Neural cell (in vitro differentiated cells): Measurements from ENCODE around the gene TTYH3. TPM values are rescaled to one million over a fixed set of nuclear protein-coding genes. Genes with fewer than 3 reads are reported as not detected.

Experiments
- H2AFZ ChIP-seq: fragments of 200-600, 300-800 bp; sonication (generic), shearing (Covaris generic); 2 replicates; pipeline ENCODE4 v1.6.0; 2014; ENCODE audit warnings: low read depth, mild to moderate bottlenecking, antibody characterized with exemption, low read length, moderate library complexity
- H3F3A ChIP-seq: fragments of 200-600 bp; shearing (Covaris generic); 2 replicates; pipeline ENCODE4 v1.6.1; 2016; ENCODE audit warnings: mild to moderate bottlenecking, moderate library complexity, mixed read lengths, antibody characterized with exemption, low read length; ENCODE audit not compliant: insufficient read depth, poor library complexity, severe bottlenecking
- H3K27ac ChIP-seq: fragments of 200-600, 300-800 bp; sonication (generic), shearing (Covaris generic); 2 replicates; pipeline ENCODE4 v1.5.1; 2014; ENCODE audit warnings: mild to moderate bottlenecking, low read length, moderate library complexity
- H3K27me3 ChIP-seq: fragments of 300-800, 200-600 bp; sonication (generic), shearing (Covaris generic); 2 replicates; pipeline ENCODE4 v1.6.0; 2014; ENCODE audit warnings: mild to moderate bottlenecking, low read depth, low read length, moderate library complexity; ENCODE audit not compliant: insufficient read depth
- H3K36me3 ChIP-seq: fragments of 300-800, 200-600 bp; sonication (generic), shearing (Covaris generic); 2 replicates; pipeline ENCODE4 v1.5.1; 2014; ENCODE audit warnings: mild to moderate bottlenecking, antibody characterized with exemption, low read length, moderate library complexity; ENCODE audit not compliant: insufficient read depth
- H3K4me2 ChIP-seq: fragments of 300-800, 200-600 bp; sonication (generic), shearing (Covaris generic); 2 replicates; pipeline ENCODE4 v1.6.0; 2014; ENCODE audit warnings: mild to moderate bottlenecking, low read length
- H3K4me3 ChIP-seq: fragments of 300-800, 200-600 bp; sonication (generic), shearing (Covaris generic); 2 replicates; pipeline ENCODE4 v1.5.1; 2014; ENCODE audit warnings: mild to moderate bottlenecking, low read length, moderate library complexity
- H3K79me2 ChIP-seq: fragments of 200-600 bp; shearing (Covaris generic); replicated peaks from 2 replicates; pipeline ENCODE4 v1.6.0; 2014; ENCODE audit warnings: mild to moderate bottlenecking, low read length, moderate library complexity; ENCODE audit not compliant: insufficient read depth
- H3K9ac ChIP-seq: fragments of 300-800, 200-600 bp; sonication (generic), shearing (Covaris generic); 2 replicates; pipeline ENCODE4 v1.6.1; 2016; ENCODE audit warnings: mild to moderate bottlenecking, low read length, mixed read lengths
- H3K9me2 ChIP-seq: fragments of 200-600 bp; shearing (Covaris generic); 2 replicates; pipeline ENCODE4 v1.6.1; 2016; ENCODE audit warnings: mild to moderate bottlenecking, low read length, mixed read lengths; ENCODE audit not compliant: insufficient read depth
- H3K9me3 ChIP-seq: fragments of 200-600, 300-800 bp; sonication (generic), shearing (Covaris generic); 2 replicates; pipeline ENCODE4 v1.6.1; 2016; ENCODE audit warnings: mild to moderate bottlenecking, mixed run types, low read length, moderate library complexity, mixed read lengths
- H4K20me1 ChIP-seq: fragments of 200-600 bp; shearing (Covaris generic); 2 replicates; pipeline ENCODE4 v1.6.1; 2016; ENCODE audit warnings: mild to moderate bottlenecking, mixed run types; ENCODE audit not compliant: insufficient read depth
- CTCF ChIP-seq: fragments of 450-650 bp; IDR thresholded peaks from 2 replicates; pipeline ENCODE4 v1.5.1; 2014; ENCODE audit warnings: antibody characterized with exemption, mild to moderate bottlenecking, moderate library complexity; ENCODE audit not compliant: poor library complexity, severe bottlenecking
- EP300 ChIP-seq: fragments of 450-650 bp; conservative IDR thresholded peaks from 2 replicates; pipeline ENCODE4 v1.6.1; 2014; ENCODE audit warnings: antibody characterized with exemption, mild to moderate bottlenecking, moderate library complexity; ENCODE audit not compliant: poor library complexity, severe bottlenecking
- EZH2 ChIP-seq: fragments of 200-600, 300-800 bp; shearing (Covaris generic), sonication (generic); IDR thresholded peaks from 2 replicates; pipeline ENCODE4 v1.6.1; 2014; ENCODE audit warnings: antibody characterized with exemption, low read length, borderline replicate concordance, mild to moderate bottlenecking; ENCODE audit not compliant: insufficient read depth, poor library complexity, severe bottlenecking
- MXI1 ChIP-seq: fragments of 450-650 bp; conservative IDR thresholded peaks from 2 replicates; pipeline ENCODE4 v1.6.1; 2014; ENCODE audit warnings: antibody characterized with exemption, mild to moderate bottlenecking; ENCODE audit not compliant: poor library complexity, severe bottlenecking
- POLR2AphosphoS5 ChIP-seq: IDR thresholded peaks from 2 replicates; pipeline ENCODE4 v1.6.1; 2012
- RAD21 ChIP-seq: fragments of 450-650 bp; conservative IDR thresholded peaks from 2 replicates; pipeline ENCODE4 v1.6.1; 2014; ENCODE audit warnings: antibody characterized with exemption, mild to moderate bottlenecking, moderate library complexity
- REST ChIP-seq: IDR thresholded peaks from 2 replicates; pipeline ENCODE4 v1.6.1; 2012; ENCODE audit warnings: borderline replicate concordance
- SMC3 ChIP-seq: fragments of 450-650 bp; conservative IDR thresholded peaks from 2 replicates; pipeline ENCODE4 v1.6.1; 2014; ENCODE audit warnings: antibody characterized with exemption, mild to moderate bottlenecking, moderate library complexity; ENCODE audit not compliant: poor library complexity
- TAF1 ChIP-seq: IDR thresholded peaks from 2 replicates; pipeline ENCODE4 v1.6.1; 2012; ENCODE audit warnings: low read depth
- polyA plus RNA-seq: library from polyadenylated mRNA; depleted of rRNA; stranded (reverse); fragments of >200 nt; gene quantifications from 2 replicates; pipeline ENCODE4 v1.2.3, GENCODE V29; 2014

The TTYH3 gene
- polyA plus RNA-seq, 1 donor from 2014 or later: 17.0 TPM

GRCh38 chr7:2646680-2647571, 15.1 kb downstream of the TTYH3 start:
- Histone ChIP-seq H3K4me3 (no peak overlapping the region), H3K79me2 (peaks cover 26% of the 10 kb centered on the region), H3K9me3 (no peaks in the 10 kb centered on the region), H3K27me3 (no peaks in the 10 kb centered on the region), H3K4me2 (no peak overlapping the region), H3K36me3 (no peaks in the 10 kb centered on the region), H3K27ac (no peak overlapping the region), H3F3A (no peaks in the 10 kb centered on the region), H3K9me2 (no peaks in the 10 kb centered on the region), H4K20me1 (peaks cover 5% of the 10 kb centered on the region), H2AFZ (no peak overlapping the region), H3K9ac (no peak overlapping the region)
- no peak for TF ChIP-seq EZH2

GRCh38 chr7:2647594-2648172, 15.9 kb downstream of the TTYH3 start:
- Histone ChIP-seq H3K4me3 (no peak overlapping the region), H2AFZ (no peak overlapping the region), H3K9ac (no peak overlapping the region), H3F3A (no peaks in the 10 kb centered on the region), H3K27me3 (no peaks in the 10 kb centered on the region), H4K20me1 (peaks cover 5% of the 10 kb centered on the region), H3K4me2 (no peak overlapping the region), H3K9me3 (no peaks in the 10 kb centered on the region), H3K36me3 (no peaks in the 10 kb centered on the region), H3K9me2 (no peaks in the 10 kb centered on the region), H3K27ac (no peak overlapping the region), H3K79me2 (peaks cover 20% of the 10 kb centered on the region)
- TF ChIP-seq CTCF (no peak), SMC3 (no peak), POLR2AphosphoS5 (no peak), EP300 (no peak), REST (no peak), MXI1 (no peak), TAF1 (no peak), EZH2 (no peak), RAD21 (no peak)
